Thoracic aorta (tissue), 2 donors: ENCODE results near the gene SMAD1. TPM values are rescaled to one million over a fixed set of nuclear protein-coding genes. Genes with fewer than 3 reads are reported as not detected.

Source experiments
- ATAC-seq: fragments of 150-250 bp; one replicate; pipeline ENCODE4 v1.8.0; 2017; ENCODE audit warnings: low read depth; ENCODE audit not compliant: insufficient number of reproducible peaks, low FRiP score
- DNase-seq: peaks from one replicate; pipeline ENCODE4 v3.0.0-alpha.2; 2020; ENCODE audit warnings: low spot score
- H3K27ac ChIP-seq, 2 donors: fragments of 200-600 bp; sonication (generic); 1 replicate in 1 of 2; 2 replicates in 1 of 2; pipeline ENCODE4 v1.5.1; 2016; ENCODE audit warnings: mild to moderate bottlenecking in 2 of 2, moderate library complexity in 2 of 2
- H3K27me3 ChIP-seq: fragments of 200-600 bp; sonication (generic); replicated peaks from 2 replicates; pipeline ENCODE4 v1.6.0; 2016; ENCODE audit warnings: mild to moderate bottlenecking; ENCODE audit not compliant: insufficient read depth
- H3K36me3 ChIP-seq: fragments of 200-600 bp; sonication (generic); one replicate; pipeline ENCODE4 v1.5.1; 2016
- H3K4me1 ChIP-seq, 2 donors: fragments of 200-600 bp; sonication (generic); 1 replicate in 1 of 2; 2 replicates in 1 of 2; pipeline versions ENCODE4 v1.5.1 to v1.6.0; 2016; ENCODE audit warnings: low read depth in 2 of 2, mild to moderate bottlenecking in 1 of 2; ENCODE audit not compliant: control insufficient read depth in 1 of 2
- H3K4me3 ChIP-seq: fragments of 200-600 bp; sonication (generic); 2 replicates; pipeline ENCODE4 v1.5.1; 2016; ENCODE audit warnings: mild to moderate bottlenecking
- H3K9me3 ChIP-seq: fragments of 200-600 bp; sonication (generic); 2 replicates; pipeline ENCODE4 v1.5.1; 2016
- total RNA-seq, 2 donors: library from RNA; depleted of rRNA; stranded (reverse); fragments of >200 nt; gene quantifications; one replicate each; pipeline versions ENCODE4 v1.1.0 to v1.2.3, GENCODE V29; 2016
- TF ChIP-seq, protein P1 (sequence below): fragments of 200-600 bp; sonication (generic); IDR thresholded peaks from one replicate; pipeline ENCODE4 v1.5.1; 2019; ENCODE audit warnings: antibody characterized with exemption

The SMAD1 gene
- total RNA-seq, 2 donors from 2014 or later, result 39.9 to 55.2 TPM

DNA sequence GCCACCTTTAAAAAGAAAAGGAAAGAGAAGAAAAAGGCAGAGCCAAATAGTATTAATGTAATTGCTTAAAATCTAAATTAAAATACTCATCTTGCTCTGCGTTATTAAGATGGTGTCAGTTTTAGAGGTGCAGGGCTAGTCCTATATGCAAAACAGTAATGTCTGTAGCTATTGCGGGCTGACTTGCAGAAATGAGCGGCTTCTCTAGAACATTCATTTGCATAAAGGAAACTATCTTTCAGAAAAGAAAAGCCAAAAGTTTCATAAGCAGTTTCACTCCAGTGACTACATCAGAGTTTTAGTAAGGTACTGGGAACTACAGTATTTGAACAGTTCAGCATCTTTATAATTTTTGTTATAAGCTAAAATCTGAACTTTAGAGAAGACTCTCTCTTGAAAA is 6.0 kb downstream of the SMAD1 start:
- Histone ChIP-seq H3K4me3 (no peak overlapping the region), H3K9me3 (no peaks in the 10 kb centered on the region), H3K27me3 (no peaks in the 10 kb centered on the region), H3K4me1 (peaks cover 4 to 25% of the 10 kb centered on the region in 2 donors), H3K36me3 (no peaks in the 10 kb centered on the region), H3K27ac (no peak overlapping the region)
- ATAC-seq (no peak), DNase-seq (no peak)
- TF ChIP-seq, protein P1, sequence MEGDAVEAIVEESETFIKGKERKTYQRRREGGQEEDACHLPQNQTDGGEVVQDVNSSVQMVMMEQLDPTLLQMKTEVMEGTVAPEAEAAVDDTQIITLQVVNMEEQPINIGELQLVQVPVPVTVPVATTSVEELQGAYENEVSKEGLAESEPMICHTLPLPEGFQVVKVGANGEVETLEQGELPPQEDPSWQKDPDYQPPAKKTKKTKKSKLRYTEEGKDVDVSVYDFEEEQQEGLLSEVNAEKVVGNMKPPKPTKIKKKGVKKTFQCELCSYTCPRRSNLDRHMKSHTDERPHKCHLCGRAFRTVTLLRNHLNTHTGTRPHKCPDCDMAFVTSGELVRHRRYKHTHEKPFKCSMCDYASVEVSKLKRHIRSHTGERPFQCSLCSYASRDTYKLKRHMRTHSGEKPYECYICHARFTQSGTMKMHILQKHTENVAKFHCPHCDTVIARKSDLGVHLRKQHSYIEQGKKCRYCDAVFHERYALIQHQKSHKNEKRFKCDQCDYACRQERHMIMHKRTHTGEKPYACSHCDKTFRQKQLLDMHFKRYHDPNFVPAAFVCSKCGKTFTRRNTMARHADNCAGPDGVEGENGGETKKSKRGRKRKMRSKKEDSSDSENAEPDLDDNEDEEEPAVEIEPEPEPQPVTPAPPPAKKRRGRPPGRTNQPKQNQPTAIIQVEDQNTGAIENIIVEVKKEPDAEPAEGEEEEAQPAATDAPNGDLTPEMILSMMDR, result no peak

DNA sequence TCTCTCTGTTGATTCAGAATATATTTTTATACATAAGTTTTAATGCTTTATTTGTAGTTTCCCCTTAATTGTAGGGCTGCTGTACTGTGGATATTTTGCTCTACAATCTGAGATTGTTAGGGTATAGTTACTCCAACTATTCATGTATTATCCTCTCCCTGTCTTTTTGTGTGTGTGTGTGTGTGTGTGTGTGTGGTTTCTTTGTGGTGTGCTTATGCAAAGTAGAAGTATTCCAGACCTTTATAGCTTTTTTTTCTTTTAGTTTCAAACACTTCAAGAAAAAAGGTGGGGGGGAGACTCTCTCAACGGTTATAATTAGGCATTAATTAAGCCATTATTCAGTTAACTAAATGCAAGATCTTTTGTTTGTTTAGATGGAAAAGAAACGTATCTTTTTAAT is 6.7 kb downstream of the SMAD1 start:
- Histone ChIP-seq H3K36me3 (no peaks in the 10 kb centered on the region), H3K9me3 (no peaks in the 10 kb centered on the region), H3K27me3 (no peaks in the 10 kb centered on the region), H3K27ac (no peak overlapping the region), H3K4me3 (no peak overlapping the region), H3K4me1 (peaks cover 3 to 30% of the 10 kb centered on the region in 2 donors)
- no peak for DNase-seq
- TF ChIP-seq, protein P1, result no peak
- no peak for ATAC-seq

DNA sequence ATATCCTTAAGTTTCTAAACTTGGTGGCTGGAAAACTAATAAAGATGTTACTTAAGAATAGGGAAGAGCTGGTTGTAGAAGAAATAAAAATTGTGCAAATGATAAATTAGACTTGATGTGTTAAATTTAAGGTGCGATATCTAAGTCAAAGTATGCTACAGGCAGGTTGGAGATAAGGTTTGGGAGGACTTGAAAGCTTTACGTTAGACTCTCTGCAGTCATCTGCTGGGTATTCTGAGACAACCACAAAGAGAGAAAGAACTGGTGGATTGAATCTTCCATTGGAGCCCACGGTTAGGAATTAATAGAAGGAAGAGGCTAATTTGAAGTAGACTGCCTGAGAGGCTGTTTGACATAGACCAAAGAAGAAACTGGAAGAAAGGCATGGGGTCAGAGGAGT is 7.9 kb downstream of the SMAD1 start:
- H3K4me1 ChIP-seq, result peaks cover 0 to 20% of the 10 kb centered on the region in 2 donors

DNA sequence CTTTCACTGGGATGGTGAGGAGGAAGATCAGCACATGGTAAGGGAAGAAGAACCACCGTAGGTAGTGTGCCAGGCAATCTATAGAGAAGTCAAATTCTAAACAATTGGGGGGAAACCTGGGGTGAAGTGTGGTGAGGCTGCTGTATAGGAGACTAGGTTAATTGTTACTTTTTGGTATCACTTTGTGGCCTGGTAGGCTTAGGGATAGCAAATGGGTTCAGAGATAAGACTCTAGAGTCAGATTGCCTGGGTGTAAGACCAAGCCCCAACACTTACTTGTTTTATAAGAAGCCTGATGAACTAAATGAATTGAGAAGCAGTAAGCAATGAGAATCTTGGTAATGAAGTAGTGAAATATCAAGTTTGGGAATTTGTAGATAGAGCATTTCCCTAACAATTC is 8.7 kb downstream of the SMAD1 start:
- TF ChIP-seq, protein P1, result no peak
- Histone ChIP-seq H3K4me3 (no peak overlapping the region), H3K27ac (no peak overlapping the region), H3K4me1 (peaks cover 0 to 16% of the 10 kb centered on the region in 2 donors), H3K9me3 (no peaks in the 10 kb centered on the region), H3K27me3 (no peaks in the 10 kb centered on the region), H3K36me3 (no peaks in the 10 kb centered on the region)
- ATAC-seq, result no peak
- no peak for DNase-seq

More for the DNA sequence above, 7.9 kb downstream of the SMAD1 start:
- Histone ChIP-seq H3K36me3 (no peaks in the 10 kb centered on the region), H3K9me3 (no peaks in the 10 kb centered on the region), H3K27ac (no peak overlapping the region), H3K4me3 (no peak overlapping the region), H3K27me3 (no peaks in the 10 kb centered on the region)
- TF ChIP-seq, protein P1, result no peak
- DNase-seq (no peak), ATAC-seq (no peak)

DNA sequence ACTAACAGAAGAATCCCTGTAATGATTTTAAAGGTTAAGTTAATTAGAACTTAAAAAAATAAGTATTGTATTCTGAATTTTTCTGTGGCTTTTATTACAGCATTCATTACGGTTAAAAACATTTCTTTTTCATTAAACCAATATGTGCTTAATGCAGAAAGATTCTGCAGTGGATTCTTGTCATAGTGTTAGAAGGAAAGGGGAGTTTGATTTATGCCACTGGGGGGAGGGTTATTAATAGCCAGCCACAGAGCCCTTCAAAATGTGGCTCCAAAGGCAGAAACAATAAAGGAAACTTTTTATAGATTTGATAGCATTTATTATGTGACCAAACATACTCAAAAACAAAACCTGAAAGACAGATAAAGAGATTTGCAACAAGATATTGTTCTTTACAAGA is 9.1 kb downstream of the SMAD1 start:
- TF ChIP-seq, protein P1, result no peak
- Histone ChIP-seq H3K27me3 (no peaks in the 10 kb centered on the region), H3K4me1 (peaks cover 0 to 16% of the 10 kb centered on the region in 2 donors), H3K36me3 (no peaks in the 10 kb centered on the region), H3K9me3 (no peaks in the 10 kb centered on the region), H3K27ac (no peak overlapping the region), H3K4me3 (no peak overlapping the region)
- ATAC-seq (no peak), DNase-seq (no peak)
